ENCODE results near the gene PKP1.
A peak's percentile ranks its signal among the peaks of the same experiment; 100 is the strongest.

Gene PKP1

DNA sequence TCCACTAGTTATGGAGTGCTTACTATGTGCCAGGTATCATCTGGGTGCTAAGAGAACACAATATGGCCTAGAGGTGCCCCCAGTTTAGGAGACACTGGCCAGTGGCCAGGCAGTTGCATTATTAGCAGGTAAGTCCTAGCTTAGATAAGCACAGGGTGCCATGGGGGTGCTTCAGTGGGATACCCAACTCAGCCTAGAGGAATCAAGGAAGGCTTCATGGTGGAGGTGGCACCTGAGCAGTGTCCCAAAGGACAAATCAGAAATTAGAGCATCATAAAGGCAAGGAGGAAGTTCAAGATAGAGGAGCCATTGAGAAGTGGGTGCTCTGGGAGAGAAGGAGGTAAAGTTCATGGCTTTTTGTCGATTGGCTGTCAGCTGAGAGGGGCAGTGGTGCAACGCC, 31.9 kb upstream of the PKP1 start:
- Histone ChIP-seq H3K36me3 (ENCODE audit: control insufficient read depth in 2 of 2, insufficient read depth in 1 of 2, low read length in 2 of 2) (no peaks in the 10 kb centered on the region), H3K27ac (ENCODE audit: extremely low read depth, low read depth, low read length) (no peak overlapping the region), H3K4me3 (ENCODE audit: low read depth, low read length) (no peak overlapping the region), H3K9me3 (ENCODE audit: control insufficient read depth, insufficient read depth, low read depth, low read length) (no peaks in the 10 kb centered on the region), H3K4me1 (ENCODE audit: control insufficient read depth, insufficient read depth, low read length) (no peaks in the 10 kb centered on the region)
- ChIA-PET POLR2A (no interaction called here), CTCF (interaction anchor here (0.6 to 6.5 kb wide), 6 partner anchors 83 to 629 kb away, joined by 3 to 145 read pairs (median 3); no protein-coding TSS in a partner anchor)
- TF ChIP-seq ZNF148 (tag by site-specific recombination; IDR thresholded peaks at IDR 0.05; ENCODE audit: borderline replicate concordance), result no peak
- TF ChIP-seq ZNF138 (tag by site-specific recombination; IDR thresholded peaks at IDR 0.05; ENCODE audit: borderline replicate concordance), result no peak
- no peak for TF ChIP-seq BCL11A (tag by site-specific recombination; IDR thresholded peaks at IDR 0.05; ENCODE audit: low read depth)
- TF ChIP-seq, protein P1, sequence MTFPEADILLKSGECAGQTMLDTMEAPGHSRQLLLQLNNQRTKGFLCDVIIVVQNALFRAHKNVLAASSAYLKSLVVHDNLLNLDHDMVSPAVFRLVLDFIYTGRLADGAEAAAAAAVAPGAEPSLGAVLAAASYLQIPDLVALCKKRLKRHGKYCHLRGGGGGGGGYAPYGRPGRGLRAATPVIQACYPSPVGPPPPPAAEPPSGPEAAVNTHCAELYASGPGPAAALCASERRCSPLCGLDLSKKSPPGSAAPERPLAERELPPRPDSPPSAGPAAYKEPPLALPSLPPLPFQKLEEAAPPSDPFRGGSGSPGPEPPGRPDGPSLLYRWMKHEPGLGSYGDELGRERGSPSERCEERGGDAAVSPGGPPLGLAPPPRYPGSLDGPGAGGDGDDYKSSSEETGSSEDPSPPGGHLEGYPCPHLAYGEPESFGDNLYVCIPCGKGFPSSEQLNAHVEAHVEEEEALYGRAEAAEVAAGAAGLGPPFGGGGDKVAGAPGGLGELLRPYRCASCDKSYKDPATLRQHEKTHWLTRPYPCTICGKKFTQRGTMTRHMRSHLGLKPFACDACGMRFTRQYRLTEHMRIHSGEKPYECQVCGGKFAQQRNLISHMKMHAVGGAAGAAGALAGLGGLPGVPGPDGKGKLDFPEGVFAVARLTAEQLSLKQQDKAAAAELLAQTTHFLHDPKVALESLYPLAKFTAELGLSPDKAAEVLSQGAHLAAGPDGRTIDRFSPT (tag by site-specific recombination; IDR thresholded peaks at IDR 0.05), result no peak
- TF ChIP-seq, protein P2, sequence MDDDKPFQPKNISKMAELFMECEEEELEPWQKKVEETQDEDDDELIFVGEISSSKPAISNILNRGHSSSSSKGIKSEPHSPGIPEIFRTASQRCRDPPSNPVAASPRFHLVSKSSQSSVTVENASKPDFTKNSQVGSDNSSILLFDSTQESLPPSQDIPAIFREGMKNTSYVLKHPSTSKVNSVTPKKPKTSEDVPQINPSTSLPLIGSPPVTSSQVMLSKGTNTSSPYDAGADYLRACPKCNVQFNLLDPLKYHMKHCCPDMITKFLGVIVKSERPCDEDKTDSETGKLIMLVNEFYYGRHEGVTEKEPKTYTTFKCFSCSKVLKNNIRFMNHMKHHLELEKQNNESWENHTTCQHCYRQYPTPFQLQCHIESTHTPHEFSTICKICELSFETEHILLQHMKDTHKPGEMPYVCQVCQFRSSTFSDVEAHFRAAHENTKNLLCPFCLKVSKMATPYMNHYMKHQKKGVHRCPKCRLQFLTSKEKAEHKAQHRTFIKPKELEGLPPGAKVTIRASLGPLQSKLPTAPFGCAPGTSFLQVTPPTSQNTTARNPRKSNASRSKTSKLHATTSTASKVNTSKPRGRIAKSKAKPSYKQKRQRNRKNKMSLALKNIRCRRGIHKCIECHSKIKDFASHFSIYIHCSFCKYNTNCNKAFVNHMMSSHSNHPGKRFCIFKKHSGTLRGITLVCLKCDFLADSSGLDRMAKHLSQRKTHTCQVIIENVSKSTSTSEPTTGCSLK (tag by site-specific recombination; IDR thresholded peaks at IDR 0.05), result no peak

- TF ChIP-seq ZNF654 (tag by site-specific recombination; IDR thresholded peaks at IDR 0.05; ENCODE audit: low read depth) (no peak), ZFHX2 (tag by site-specific recombination; conservative IDR thresholded peaks at IDR 0.05) (peak; percentile 34)
- no peaks in the 10 kb centered on the region for H3K36me3 ChIP-seq (ENCODE audit: control insufficient read depth in 2 of 2, insufficient read depth in 1 of 2, low read length in 2 of 2)
- CTCF ChIA-PET, result interaction anchor here (0.6 to 6.5 kb wide), 5 partner anchors 82 to 630 kb away, joined by 3 to 145 read pairs (median 3); no protein-coding TSS in a partner anchor
- POLR2A ChIA-PET, result no interaction called here
- no peaks in the 10 kb centered on the region for H3K9me3 ChIP-seq (ENCODE audit: control insufficient read depth, insufficient read depth, low read depth, low read length)
- H3K27ac ChIP-seq (ENCODE audit: extremely low read depth, low read depth, low read length), result no peak overlapping the region
- no peak overlapping the region for H3K4me3 ChIP-seq (ENCODE audit: low read depth, low read length)
- no peaks in the 10 kb centered on the region for H3K4me1 ChIP-seq (ENCODE audit: control insufficient read depth, insufficient read depth, low read length)
Observed at GRCh38 chr1:201251851-201252430, 31.4 kb upstream of the PKP1 start.

- TF ChIP-seq, protein P1 (tag by site-specific recombination; IDR thresholded peaks at IDR 0.05), result no peak
- TF ChIP-seq, protein P3, sequence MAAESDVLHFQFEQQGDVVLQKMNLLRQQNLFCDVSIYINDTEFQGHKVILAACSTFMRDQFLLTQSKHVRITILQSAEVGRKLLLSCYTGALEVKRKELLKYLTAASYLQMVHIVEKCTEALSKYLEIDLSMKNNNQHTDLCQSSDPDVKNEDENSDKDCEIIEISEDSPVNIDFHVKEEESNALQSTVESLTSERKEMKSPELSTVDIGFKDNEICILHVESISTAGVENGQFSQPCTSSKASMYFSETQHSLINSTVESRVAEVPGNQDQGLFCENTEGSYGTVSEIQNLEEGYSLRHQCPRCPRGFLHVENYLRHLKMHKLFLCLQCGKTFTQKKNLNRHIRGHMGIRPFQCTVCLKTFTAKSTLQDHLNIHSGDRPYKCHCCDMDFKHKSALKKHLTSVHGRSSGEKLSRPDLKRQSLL (tag by site-specific recombination; IDR thresholded peaks at IDR 0.05), result no peak
- TF ChIP-seq ZNF544 (tag by site-specific recombination; IDR thresholded peaks at IDR 0.05) (no peak), BCL11A (tag by site-specific recombination; IDR thresholded peaks at IDR 0.05; ENCODE audit: low read depth) (no peak)
- Histone ChIP-seq H3K9me3 (ENCODE audit: control insufficient read depth, insufficient read depth, low read depth, low read length) (no peaks in the 10 kb centered on the region), H3K36me3 (ENCODE audit: control insufficient read depth in 2 of 2, insufficient read depth in 1 of 2, low read length in 2 of 2) (no peaks in the 10 kb centered on the region), H3K4me1 (ENCODE audit: control insufficient read depth, insufficient read depth, low read length) (no peaks in the 10 kb centered on the region), H3K4me3 (ENCODE audit: low read depth, low read length) (no peak overlapping the region), H3K27ac (ENCODE audit: extremely low read depth, low read depth, low read length) (no peak overlapping the region)
- CTCF ChIA-PET, result interaction anchor here (1.6 to 6.5 kb wide), 3 partner anchors 94 to 153 kb away, joined by 4 to 145 read pairs (median 35); no protein-coding TSS in a partner anchor
- POLR2A ChIA-PET, result no interaction called here
Observed at GRCh38 chr1:201252944-201253371, 30.3 kb upstream of the PKP1 start.

Data from HEK293 (cell line).